ENCODE results near the gene METTL8. TPM values are rescaled to one million over a fixed set of nuclear protein-coding genes. Genes with fewer than 3 reads are reported as not detected.
"Not testable (repeated sequence)": the region's sequence is repeated elsewhere in the genome, so short reads cannot be mapped to it uniquely, and the experiment has no call there.

METTL8 gene
- total RNA-seq, 2 experiments from 2014 or later = 53.6 to 55.8 TPM

DNA sequence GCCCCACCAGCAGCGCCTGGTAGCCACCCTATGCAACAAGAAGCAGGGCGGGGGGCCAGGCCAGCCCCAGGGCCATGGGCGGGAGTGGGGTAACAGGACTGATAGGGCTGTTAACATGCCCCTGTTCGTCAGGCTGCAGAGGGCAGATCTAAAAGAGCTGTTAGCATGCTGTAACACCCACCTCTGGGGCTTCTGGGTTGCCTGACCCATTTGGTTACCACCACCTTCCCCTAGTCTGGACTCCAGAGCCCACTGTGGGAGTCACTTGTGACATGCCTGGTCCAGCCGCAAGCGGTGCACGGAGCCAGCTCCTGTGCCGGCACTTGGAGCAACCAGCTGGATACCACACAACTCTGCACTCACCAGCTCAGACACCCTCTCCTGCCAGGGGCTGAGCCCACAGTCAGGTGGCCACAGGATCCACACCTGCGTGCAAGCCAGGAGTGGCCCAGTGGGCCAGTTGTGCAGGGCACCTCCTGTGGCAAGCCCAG lies 2.1 kb downstream of the METTL8 start:
- ChIA-PET CTCF (interaction anchor here (0.6 to 1.8 kb wide), 2 partner anchors 15 to 459 kb away, joined by 5 to 8 read pairs; no protein-coding TSS in a partner anchor), POLR2A (interaction anchor here (0.6 kb wide), 1 partner anchor 140 kb away, joined by 4 read pairs; no protein-coding TSS in a partner anchor)

GRCh38 chr2:171430516-171431410 lies 3.0 kb downstream of the METTL8 start:
- POLR2A ChIA-PET = interaction anchor here (0.5 to 0.6 kb wide), 2 partner anchors 98 to 259 kb away, joined by 3 to 6 read pairs; no protein-coding TSS in a partner anchor
- CTCF ChIA-PET = interaction anchor here (1.8 kb wide), 1 partner anchor 14 kb away, joined by 8 read pairs; no protein-coding TSS in a partner anchor

DNA sequence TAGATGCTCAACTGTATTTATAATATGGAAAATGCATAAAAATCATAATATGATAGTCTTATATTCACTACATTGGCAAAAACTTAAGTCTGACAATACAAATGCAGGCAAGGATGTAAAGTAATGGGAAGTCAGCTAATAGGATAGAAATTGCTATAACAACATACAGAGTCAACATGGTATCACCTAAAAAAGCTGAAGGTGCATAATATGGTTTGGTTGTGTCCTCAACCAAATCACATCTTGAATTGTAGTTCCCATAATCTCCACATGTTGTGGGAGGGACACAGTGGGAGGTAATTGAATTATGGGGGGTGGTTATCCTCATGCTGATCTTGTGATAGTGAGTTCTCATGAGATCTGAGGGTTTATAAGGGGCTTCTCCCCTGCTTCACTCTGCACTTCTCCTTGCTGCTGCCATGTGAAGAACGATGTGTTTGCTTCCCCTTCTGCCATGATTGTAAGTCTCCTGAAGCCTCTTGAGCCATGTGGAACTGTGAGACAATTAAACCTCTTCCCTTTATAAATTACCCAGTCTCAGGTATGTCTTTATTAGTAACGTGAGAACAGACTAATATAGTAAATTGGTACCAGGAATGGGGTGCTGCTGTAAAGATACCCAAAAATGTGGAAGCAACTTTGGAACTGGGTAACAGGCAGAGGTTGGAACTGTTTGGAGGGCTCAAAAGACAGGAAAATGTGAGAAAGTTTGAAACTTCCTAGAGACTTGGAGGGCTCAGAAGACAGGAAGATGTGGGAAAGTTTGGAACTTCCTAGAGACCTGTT lies 10.9 kb downstream of the METTL8 start:
- CTCF ChIA-PET, POLR2A ChIA-PET: not testable (repeated sequence)

DNA sequence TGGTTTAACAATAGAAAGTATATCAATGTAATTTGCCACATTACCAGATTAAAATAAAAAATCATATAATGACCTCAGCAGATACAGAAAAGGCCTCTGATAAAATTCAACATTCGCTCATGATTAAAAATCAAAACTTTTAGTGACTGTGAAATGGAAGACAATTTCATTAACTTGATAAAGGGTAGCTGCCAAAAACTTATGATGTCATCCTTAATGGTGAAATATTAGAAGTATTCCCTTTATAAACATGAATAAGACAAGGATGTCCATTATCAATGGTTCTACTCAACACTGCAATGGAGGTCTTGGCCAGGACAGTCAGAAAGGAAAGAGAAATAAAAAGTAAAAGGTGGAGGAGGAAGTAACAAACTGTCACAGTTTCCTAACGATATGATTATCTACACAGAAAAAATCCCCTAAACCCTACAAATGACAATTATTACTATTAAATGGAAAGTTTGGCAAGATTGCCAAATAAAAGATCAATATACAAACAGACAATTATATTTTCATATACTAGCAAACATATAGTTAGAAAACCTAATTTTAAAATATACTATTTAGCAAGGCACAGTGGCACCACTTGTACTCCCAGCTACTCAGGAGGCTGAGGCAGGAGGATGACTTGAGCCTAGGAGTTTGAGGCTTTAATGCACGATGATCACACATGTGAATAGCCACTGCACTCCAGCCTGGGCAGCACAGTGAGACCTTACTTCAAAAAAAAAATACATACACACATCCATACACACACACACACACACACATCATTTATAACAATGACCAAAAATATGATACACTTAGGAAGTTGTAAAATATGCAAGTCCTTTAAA lies 12.8 kb downstream of the METTL8 start:
- POLR2A ChIA-PET = interaction anchor here (0.9 kb wide), 1 partner anchor 13 kb away, joined by 4 read pairs; the partner anchor contains the start of genes DCAF17 and METTL8
- CTCF ChIA-PET = interaction anchor here (0.5 to 1.5 kb wide), 2 partner anchors 120 to 448 kb away, joined by 3 to 5 read pairs; no protein-coding TSS in a partner anchor

- CTCF ChIA-PET = no interaction called here
- POLR2A ChIA-PET = no interaction called here
Measured at GRCh38 chr2:171419333-171419732, 14.5 kb downstream of the METTL8 start.

GRCh38 chr2:171416009-171416926 lies 17.5 kb downstream of the METTL8 start:
- ChIA-PET CTCF (interaction anchor here (0.6 to 1.8 kb wide), 7 partner anchors 15 to 443 kb away, joined by 3 to 8 read pairs (median 4); no protein-coding TSS in a partner anchor), POLR2A (no interaction called here)

DNA sequence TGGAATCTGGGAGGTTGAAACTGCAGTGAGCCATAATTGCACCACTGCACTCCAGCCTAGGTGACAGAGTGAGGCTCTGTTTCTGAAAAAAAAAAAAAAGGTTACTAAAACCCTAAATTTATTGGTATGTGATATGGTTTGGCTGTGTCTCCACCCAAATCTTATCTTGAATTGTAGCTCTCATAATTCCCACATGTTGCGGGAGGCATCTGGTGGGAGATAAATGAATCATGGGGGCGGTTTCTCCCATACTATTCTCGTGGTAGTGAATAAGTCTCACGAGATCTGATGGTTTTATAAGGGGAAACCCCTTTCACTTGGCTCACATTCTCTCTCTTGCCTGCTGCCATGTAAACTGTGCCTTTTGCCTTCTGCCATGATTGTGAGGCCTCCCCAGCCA lies 19.1 kb downstream of the METTL8 start:
- CTCF ChIA-PET = interaction anchor here (0.6 kb wide), 1 partner anchor 22 kb away, joined by 4 read pairs; no protein-coding TSS in a partner anchor
- POLR2A ChIA-PET = not testable (repeated sequence)

DNA sequence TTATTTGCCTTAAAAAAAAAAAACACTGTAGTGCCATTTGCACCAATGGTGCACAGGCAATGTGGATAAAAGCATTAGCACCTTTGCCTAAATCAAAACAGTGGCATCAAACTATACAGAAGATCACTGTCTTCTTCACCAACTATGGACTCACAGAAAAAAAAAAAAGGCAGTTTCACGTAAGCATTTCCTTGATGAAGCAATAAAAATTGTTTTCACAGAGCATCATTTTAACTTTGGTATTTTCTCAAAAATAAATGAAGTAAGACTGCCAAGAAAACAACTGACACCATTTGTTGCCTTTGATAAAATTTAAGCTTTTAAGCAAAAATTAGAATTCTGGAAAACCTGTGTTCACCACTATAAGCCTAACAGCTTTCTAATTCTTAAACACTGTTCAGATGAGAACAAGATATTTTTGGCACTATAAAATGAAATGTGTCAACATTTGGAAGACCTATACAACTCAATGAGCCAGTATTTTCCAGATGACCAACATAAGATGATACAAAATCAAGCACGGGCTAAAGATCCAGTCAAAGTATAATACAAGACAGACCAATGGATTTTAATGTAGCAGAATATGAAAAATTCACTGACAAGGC lies 21.1 kb downstream of the METTL8 start:
- CTCF ChIA-PET = no interaction called here
- POLR2A ChIA-PET = no interaction called here

DNA sequence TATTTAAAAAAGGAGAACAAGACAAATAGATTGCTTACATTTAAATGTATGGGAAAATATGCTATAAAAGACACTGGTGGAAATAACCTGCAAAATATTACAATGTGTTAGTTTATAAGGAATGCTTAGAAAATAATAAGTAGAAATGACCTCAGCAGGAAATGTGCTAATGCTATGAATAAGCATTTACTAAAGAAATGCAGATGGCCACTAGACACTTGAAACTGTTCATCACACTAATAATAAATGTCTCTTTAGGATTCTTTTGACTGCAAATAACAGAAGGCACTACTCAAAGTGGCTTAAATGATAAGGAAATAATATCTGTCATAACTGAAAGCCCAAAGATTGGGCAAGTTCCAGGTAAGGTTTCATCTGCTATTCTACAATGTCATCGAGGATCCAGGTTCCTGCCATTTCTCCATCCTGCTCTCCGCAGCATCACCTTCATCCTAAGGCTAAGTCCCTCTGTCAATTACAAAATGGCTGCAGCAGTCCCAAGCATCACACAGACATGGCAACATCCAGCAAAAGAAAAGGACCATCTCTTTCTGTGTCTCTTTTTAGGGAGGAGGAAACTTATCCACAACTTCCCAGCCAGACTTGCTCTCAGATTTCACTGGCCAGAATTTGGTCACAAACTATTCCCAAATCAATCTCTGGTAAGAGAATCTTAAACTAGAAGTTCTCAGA lies 21.9 kb downstream of the METTL8 start:
- ChIA-PET CTCF (no interaction called here), POLR2A (no interaction called here)

- CTCF ChIA-PET = no interaction called here
- POLR2A ChIA-PET = no interaction called here
Measured at GRCh38 chr2:171411214-171411613, 22.6 kb downstream of the METTL8 start.

DNA sequence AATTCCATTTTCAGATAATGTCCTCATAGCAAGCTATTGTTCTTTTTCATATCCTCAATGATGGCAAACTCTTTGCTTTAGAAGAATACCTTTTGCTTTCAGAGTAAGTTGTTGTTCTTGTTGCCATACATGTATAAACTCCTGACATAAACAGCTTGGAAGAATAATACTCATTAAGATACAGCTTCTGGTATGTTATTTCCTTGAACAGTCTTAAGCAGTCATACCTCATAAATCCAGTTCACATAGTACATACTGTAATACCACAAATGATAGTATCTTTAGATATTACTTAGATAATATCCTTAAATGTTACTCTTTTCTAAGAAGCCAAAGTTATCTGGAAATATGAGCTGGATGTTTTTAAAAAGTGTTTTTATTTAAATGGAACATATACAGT lies 23.2 kb downstream of the METTL8 start:
- CTCF ChIA-PET = no interaction called here
- POLR2A ChIA-PET = interaction anchor here (0.5 kb wide), 1 partner anchor 23 kb away, joined by 3 read pairs; the partner anchor contains the start of genes DCAF17 and METTL8

- CTCF ChIA-PET = no interaction called here
- POLR2A ChIA-PET = interaction anchor here (0.5 kb wide), 1 partner anchor 24 kb away, joined by 3 read pairs; the partner anchor contains the start of genes DCAF17 and METTL8
Measured at GRCh38 chr2:171410101-171410500, 23.7 kb downstream of the METTL8 start.

- ChIA-PET POLR2A (no interaction called here), CTCF (no interaction called here)
Measured at GRCh38 chr2:171409436-171409971, 24.3 kb downstream of the METTL8 start.

DNA sequence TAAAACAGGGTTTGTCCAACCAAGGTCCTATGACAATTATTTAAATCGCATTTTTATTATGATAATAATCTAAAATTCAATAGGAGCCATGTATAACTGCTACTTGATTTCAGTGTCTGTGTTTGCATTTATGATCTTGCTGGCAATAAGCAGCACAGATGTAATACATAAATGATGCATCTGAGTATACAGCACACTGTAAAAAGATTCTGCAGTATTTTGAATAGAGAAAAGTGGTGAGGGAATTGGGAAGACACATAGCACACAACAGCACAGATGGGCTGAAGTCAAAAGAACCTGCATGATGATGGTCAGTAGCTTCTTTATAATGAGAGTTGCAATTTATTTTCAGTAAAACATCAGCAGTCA lies 26.1 kb downstream of the METTL8 start:
- POLR2A ChIA-PET = no interaction called here
- CTCF ChIA-PET = interaction anchor here (0.7 kb wide), 1 partner anchor 116 kb away, joined by 3 read pairs; no protein-coding TSS in a partner anchor

DNA sequence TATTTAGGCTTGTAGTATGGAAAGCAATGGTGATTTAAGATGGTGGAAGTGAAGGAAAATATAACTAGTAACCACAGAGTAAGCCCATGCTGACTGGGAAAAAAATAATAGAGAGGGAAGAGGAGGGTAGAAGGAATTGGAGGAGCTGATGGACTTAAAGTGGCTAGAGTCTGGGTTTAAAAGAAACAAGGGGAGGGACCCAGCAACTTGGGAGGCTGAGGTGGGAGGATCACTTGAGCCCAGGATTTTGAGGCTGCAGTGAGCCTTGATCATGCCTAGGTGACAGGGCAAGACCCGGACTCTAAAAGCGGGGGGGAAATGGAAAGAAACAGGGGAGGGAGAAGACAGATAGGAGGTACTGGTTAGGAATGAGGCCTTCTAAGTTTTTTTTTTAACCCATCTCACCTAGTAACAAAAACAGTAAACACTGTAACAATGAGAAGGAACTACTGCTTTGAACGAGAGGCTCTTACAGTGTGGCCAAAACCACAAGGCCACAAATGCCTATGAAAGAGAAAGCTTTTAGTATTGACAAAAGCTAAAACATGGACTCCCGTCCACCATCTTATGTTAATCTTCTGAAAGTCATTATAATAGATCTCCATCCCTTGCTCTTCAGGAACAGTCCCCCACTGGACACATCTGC lies 26.6 kb downstream of the METTL8 start:
- CTCF ChIA-PET = no interaction called here
- POLR2A ChIA-PET = no interaction called here

DNA sequence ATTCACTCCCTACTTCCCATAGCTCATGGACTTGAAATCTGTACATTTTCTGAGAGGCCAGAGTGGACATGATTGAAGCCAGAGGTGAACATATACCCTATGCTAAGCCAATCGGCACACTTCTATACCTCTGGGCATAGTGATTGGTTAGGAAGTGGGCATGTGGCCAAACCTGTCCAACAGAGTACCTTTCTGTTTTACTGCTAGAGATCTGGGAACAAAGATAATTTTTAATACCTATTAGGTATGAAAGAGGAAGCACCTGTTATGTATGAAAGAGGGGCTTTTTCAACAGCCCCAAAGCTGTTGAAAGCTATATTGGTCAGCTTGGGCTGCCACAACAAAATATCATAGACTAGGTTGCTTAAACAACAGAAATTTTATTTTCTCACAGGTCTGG lies 27.7 kb downstream of the METTL8 start:
- CTCF ChIA-PET = interaction anchor here (0.6 kb wide), 1 partner anchor 156 kb away, joined by 3 read pairs; no protein-coding TSS in a partner anchor
- POLR2A ChIA-PET = no interaction called here
